Panc1 (cell line): ENCODE data around the gene C3orf38. TPM values are rescaled to one million over a fixed set of nuclear protein-coding genes. Genes with fewer than 3 reads are reported as not detected.
A peak's percentile ranks its signal among the peaks of the same experiment; 100 is the strongest.

Source experiments
- ATAC-seq: fragments of 200-7000 bp; cut with Tn5 transposase; 2 replicates; pipeline ENCODE4 v1.9.1; 2020; ENCODE audit warnings: mild to moderate bottlenecking, moderate library complexity
- BruUV-seq: library from RNA; stranded (reverse); fragments of 400-500 nt; replicated peaks from 2 replicates; lab custom pipeline; 2021; lab: Mats Ljungman, UMichigan
- CTCF ChIA-PET: fragments of 300-600 bp; sonication (Branson Sonifier 250); formaldehyde crosslinking; loops from one replicate; lab custom pipeline; 2022; ENCODE audit warnings: antibody characterized with exemption; lab: Charles Lee
- POLR2A ChIA-PET: fragments of 300-600 bp; sonication (Branson Sonifier 250); formaldehyde crosslinking; loops from one replicate; lab custom pipeline; 2022; ENCODE audit warnings: antibody characterized with exemption; lab: Charles Lee
- DNase-seq: peaks from one replicate; pipeline ENCODE4 v3.0.0-alpha.2; 2010; ENCODE audit warnings: low read depth, low spot score
- H3K27ac ChIP-seq: 2 replicates; pipeline ENCODE4 v1.5.1; 2011; ENCODE audit warnings: mild to moderate bottlenecking, low read length, inconsistent platforms
- H3K27me3 ChIP-seq: fragments of 200-500 bp; sonication (Bioruptor generic); 2 replicates; pipeline ENCODE4 v1.6.0; 2014; ENCODE audit warnings: low read length, inconsistent platforms; ENCODE audit not compliant: control insufficient read depth, insufficient read depth
- H3K36me3 ChIP-seq: fragments of 200-500 bp; sonication (Bioruptor generic); 2 replicates; pipeline ENCODE4 v1.5.1; 2014; ENCODE audit warnings: inconsistent platforms, mild to moderate bottlenecking, low read length, moderate library complexity; ENCODE audit not compliant: control insufficient read depth, insufficient read depth
- H3K4me1 ChIP-seq: 2 replicates; pipeline ENCODE4 v1.5.1; 2011; ENCODE audit warnings: inconsistent platforms, mild to moderate bottlenecking, low read length, moderate library complexity; ENCODE audit not compliant: control insufficient read depth, insufficient read depth
- H3K4me3 ChIP-seq, 2 experiments: 2 replicates each; pipeline ENCODE4 v1.5.1; 2011 to 2012; ENCODE audit warnings: low read depth in 2 of 2, low read length in 2 of 2, mild to moderate bottlenecking in 2 of 2, inconsistent platforms in 1 of 2, moderate library complexity in 1 of 2
- H3K9me3 ChIP-seq: fragments of 200-500 bp; sonication (Bioruptor generic); 2 replicates; pipeline ENCODE4 v1.5.1; 2014; ENCODE audit warnings: low read depth, mild to moderate bottlenecking, inconsistent platforms, low read length, moderate library complexity; ENCODE audit not compliant: control insufficient read depth, insufficient read depth
- CTCF ChIP-seq: fragments of 450-650 bp; IDR thresholded peaks from 2 replicates; pipeline ENCODE4 v1.5.1; 2017; ENCODE audit warnings: mild to moderate bottlenecking
- POLR2AphosphoS5 ChIP-seq: IDR thresholded peaks from 2 replicates; pipeline ENCODE4 v1.6.1; 2012; ENCODE audit warnings: mild to moderate bottlenecking, low read depth, low read length, moderate library complexity
- REST ChIP-seq, 2 experiments: IDR thresholded peaks; 2 replicates each; pipeline ENCODE4 v1.6.1; 2011 to 2012; ENCODE audit warnings: low read depth in 2 of 2, control low read depth in 1 of 2, low read length in 1 of 2, mild to moderate bottlenecking in 1 of 2, moderate library complexity in 1 of 2; ENCODE audit not compliant: insufficient read depth in 1 of 2
- SIN3A ChIP-seq: IDR thresholded peaks from 2 replicates; pipeline ENCODE4 v1.6.1; 2012; ENCODE audit warnings: low read depth, mild to moderate bottlenecking, low read length, moderate library complexity, borderline replicate concordance; ENCODE audit not compliant: insufficient read depth
- TCF7L2 ChIP-seq: IDR thresholded peaks from 2 replicates; pipeline ENCODE4 v1.6.1; 2011; ENCODE audit warnings: mild to moderate bottlenecking, low read depth, low read length, inconsistent platforms
- in situ Hi-C: cut with HindIII; loops from 2 replicates; pipeline ENCODE4 v1.10.0; 2016; ENCODE audit warnings: low sequenced_read_pairs, low pct_unique_long_range_greater_than_20kb
- intact Hi-C: fragments of 100-400 bp; cut with micrococcal nuclease; formaldehyde crosslinking; loops from one replicate; pipeline ENCODE4 v1.10.0; 2022; ENCODE audit not compliant: unreplicated experiment
- total RNA-seq: library from RNA; stranded (reverse); gene quantifications from one replicate; pipeline ENCODE4 v1.2.1, GENCODE V29; 2021; ENCODE audit not compliant: unreplicated experiment

The C3orf38 gene
- total RNA-seq, 1 experiment from 2014 or later: 14.3 TPM

- POLR2A ChIA-PET: no interaction called here
- BruUV-seq: no TSS peak
- in situ Hi-C loops: no loop called here
Observed at GRCh38 chr3:88198121-88198520, 48.4 kb downstream of the C3orf38 start.

DNA sequence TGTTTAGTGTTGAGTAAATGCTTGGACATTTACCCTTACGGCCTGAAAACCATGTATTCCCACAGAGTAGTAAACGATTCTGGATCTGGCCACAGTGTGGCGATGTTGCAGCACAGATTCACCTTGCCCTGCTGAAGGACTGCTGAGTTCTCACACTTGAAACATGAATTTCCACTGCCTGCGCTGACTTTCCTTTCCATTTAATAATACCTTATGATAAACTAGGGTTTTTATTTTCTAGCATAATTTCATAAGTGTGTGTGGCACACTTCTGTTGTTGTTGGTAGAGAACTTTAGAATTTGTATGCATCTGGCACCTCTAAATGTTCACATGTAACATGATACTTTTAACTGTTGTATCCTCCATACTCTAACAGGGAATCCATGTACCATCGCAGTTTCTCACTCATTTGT, 53.9 kb downstream of the C3orf38 start:
- CTCF ChIA-PET: no interaction called here
- no peak overlapping the region for H3K27ac ChIP-seq
- DNase-seq (peak; percentile 48), ATAC-seq (peak; percentile 83)
- no peak overlapping the region for H3K4me3 ChIP-seq
- POLR2A ChIA-PET: no interaction called here
- H3K36me3 ChIP-seq: no peaks in the 10 kb centered on the region
- intact Hi-C loops: loop anchor here (5.0 to 10.0 kb wide), 3 partner anchors 909 to 1981 kb away; no protein-coding TSS in a partner anchor
- no TSS peak for BruUV-seq
- H3K4me1 ChIP-seq: no peaks in the 10 kb centered on the region
- in situ Hi-C loops: no loop called here
- H3K9me3 ChIP-seq: no peaks in the 10 kb centered on the region
- TF ChIP-seq TCF7L2: no peak
- peak; percentile 80 for TF ChIP-seq CTCF
- H3K27me3 ChIP-seq: no peaks in the 10 kb centered on the region

More at GRCh38 chr3:88198121-88198520, 48.4 kb downstream of the C3orf38 start:
- no peak for ATAC-seq
- DNase-seq: no peak
- Histone ChIP-seq H3K4me1 (no peaks in the 10 kb centered on the region), H3K27ac (no peak overlapping the region), H3K36me3 (no peaks in the 10 kb centered on the region), H3K27me3 (no peaks in the 10 kb centered on the region), H3K4me3 (no peak overlapping the region), H3K9me3 (no peaks in the 10 kb centered on the region)
- CTCF ChIA-PET: no interaction called here
- intact Hi-C loops: no loop called here
- TF ChIP-seq CTCF (no peak), POLR2AphosphoS5 (no peak), SIN3A (no peak), REST (IDR thresholded peaks at IDR 0.05; ENCODE audit: insufficient read depth in 1 of 2, low read depth in 2 of 2, low read length in 1 of 2) (no peak), TCF7L2 (no peak)

Other genes starting within 250 kb of the C3orf38 start
- gene CGGBP1, start 91.0 kb upstream of the C3orf38 start, total RNA-seq: 47.2 TPM
- 10.0 TPM for gene ZNF654, start 90.7 kb upstream of the C3orf38 start, total RNA-seq